Osteocyte (in vitro differentiated cells): ENCODE data around the gene SERTAD2. TPM values are rescaled to one million over a fixed set of nuclear protein-coding genes. Genes with fewer than 3 reads are reported as not detected.

Experiments used
- DNase-seq: peaks from one replicate; pipeline ENCODE4 v3.0.0; 2021; ENCODE audit warnings: mixed read lengths; ENCODE audit not compliant: unreplicated experiment; ENCODE audit errors: extremely low spot score
- H3K27ac Mint-ChIP-seq: one replicate; pipeline ENCODE4 v1.8.0; 2021; ENCODE audit warnings: mild to moderate bottlenecking, mixed read lengths; ENCODE audit not compliant: unreplicated experiment
- H3K27me3 Mint-ChIP-seq: one replicate; pipeline ENCODE4 v1.8.0; 2021; ENCODE audit warnings: mixed read lengths; ENCODE audit not compliant: unreplicated experiment
- H3K36me3 Mint-ChIP-seq: one replicate; pipeline ENCODE4 v1.8.0; 2021; ENCODE audit warnings: mixed read lengths; ENCODE audit not compliant: unreplicated experiment
- H3K4me1 Mint-ChIP-seq: one replicate; pipeline ENCODE4 v1.8.0; 2021; ENCODE audit warnings: mixed read lengths; ENCODE audit not compliant: unreplicated experiment
- H3K4me3 Mint-ChIP-seq: one replicate; pipeline ENCODE4 v1.8.0; 2021; ENCODE audit warnings: mild to moderate bottlenecking, moderate library complexity, mixed read lengths; ENCODE audit not compliant: unreplicated experiment
- H3K9me3 Mint-ChIP-seq: one replicate; pipeline ENCODE4 v1.8.0; 2021; ENCODE audit warnings: mixed read lengths; ENCODE audit not compliant: unreplicated experiment
- CTCF ChIP-seq: fragments of 200-600 bp; sonication (generic); IDR thresholded peaks from 2 replicates; pipeline ENCODE4 v1.5.0; 2021; ENCODE audit warnings: antibody characterized with exemption, mild to moderate bottlenecking, moderate library complexity
- total RNA-seq: library from RNA; stranded (reverse); gene quantifications from 2 replicates; pipeline ENCODE4 v1.2.1, GENCODE V29; 2021

The SERTAD2 gene
- total RNA-seq, 1 donor from 2014 or later: 17.4 TPM

GRCh38 chr2:64594226-64594989 lies 59.3 kb downstream of the SERTAD2 start:
- TF ChIP-seq CTCF: no peak
- no peaks in the 10 kb centered on the region for H3K9me3 Mint-ChIP-seq
- H3K4me3 Mint-ChIP-seq: no peak overlapping the region
- DNase-seq: no peak
- H3K4me1 Mint-ChIP-seq: peaks cover 20% of the 10 kb centered on the region
- no peaks in the 10 kb centered on the region for H3K27me3 Mint-ChIP-seq
- peak overlapping the region; percentile 23 for H3K27ac Mint-ChIP-seq
- H3K36me3 Mint-ChIP-seq: peaks cover 23% of the 10 kb centered on the region

GRCh38 chr2:64593035-64593655 lies 60.6 kb downstream of the SERTAD2 start:
- peaks cover 20% of the 10 kb centered on the region for H3K4me1 Mint-ChIP-seq
- no peaks in the 10 kb centered on the region for H3K27me3 Mint-ChIP-seq
- H3K36me3 Mint-ChIP-seq: peaks cover 25% of the 10 kb centered on the region
- DNase-seq: no peak
- no peak for TF ChIP-seq CTCF
- no peak overlapping the region for H3K27ac Mint-ChIP-seq
- no peak overlapping the region for H3K4me3 Mint-ChIP-seq
- no peaks in the 10 kb centered on the region for H3K9me3 Mint-ChIP-seq

- Mint-ChIP-seq H3K27me3 (no peaks in the 10 kb centered on the region), H3K36me3 (peaks cover 28% of the 10 kb centered on the region), H3K4me1 (peaks cover 22% of the 10 kb centered on the region), H3K27ac (no peak overlapping the region), H3K4me3 (no peak overlapping the region), H3K9me3 (no peaks in the 10 kb centered on the region)
- no peak for TF ChIP-seq CTCF
- DNase-seq: no peak
These were observed 62.5 kb downstream of the SERTAD2 start for GRCh38 chr2:64591188-64591587.

GRCh38 chr2:64587561-64587960 lies 66.2 kb downstream of the SERTAD2 start:
- peaks cover 28% of the 10 kb centered on the region for H3K36me3 Mint-ChIP-seq
- DNase-seq: no peak
- no peak for TF ChIP-seq CTCF
- no peaks in the 10 kb centered on the region for H3K27me3 Mint-ChIP-seq
- peaks cover 2% of the 10 kb centered on the region for H3K4me1 Mint-ChIP-seq
- H3K4me3 Mint-ChIP-seq: no peak overlapping the region
- H3K9me3 Mint-ChIP-seq: no peaks in the 10 kb centered on the region
- no peak overlapping the region for H3K27ac Mint-ChIP-seq

- peak; percentile 77 for TF ChIP-seq CTCF
- Mint-ChIP-seq H3K4me3 (no peak overlapping the region), H3K36me3 (peaks cover 25% of the 10 kb centered on the region), H3K27ac (no peak overlapping the region), H3K27me3 (no peaks in the 10 kb centered on the region), H3K4me1 (peaks cover 2% of the 10 kb centered on the region), H3K9me3 (no peaks in the 10 kb centered on the region)
- no peak for DNase-seq
These were observed 66.7 kb downstream of the SERTAD2 start for GRCh38 chr2:64586883-64587481.
